ENCODE data around the gene ANO4. TPM values are rescaled to one million over a fixed set of nuclear protein-coding genes. Genes with fewer than 3 reads are reported as not detected.

Gene ANO4
- total and polyA plus RNA-seq, 2 experiments from 2014 or later = 0.33 to 0.92 TPM

- Histone ChIP-seq H3K36me3 (no peaks in the 10 kb centered on the region), H3K27ac (no peak overlapping the region), H3K4me1 (ENCODE audit: low read depth) (no peaks in the 10 kb centered on the region), H3K4me3 (no peak overlapping the region), H3K27me3 (no peaks in the 10 kb centered on the region), H3K9me3 (ENCODE audit: low read depth) (no peaks in the 10 kb centered on the region)
- TF ChIP-seq, protein P1, sequence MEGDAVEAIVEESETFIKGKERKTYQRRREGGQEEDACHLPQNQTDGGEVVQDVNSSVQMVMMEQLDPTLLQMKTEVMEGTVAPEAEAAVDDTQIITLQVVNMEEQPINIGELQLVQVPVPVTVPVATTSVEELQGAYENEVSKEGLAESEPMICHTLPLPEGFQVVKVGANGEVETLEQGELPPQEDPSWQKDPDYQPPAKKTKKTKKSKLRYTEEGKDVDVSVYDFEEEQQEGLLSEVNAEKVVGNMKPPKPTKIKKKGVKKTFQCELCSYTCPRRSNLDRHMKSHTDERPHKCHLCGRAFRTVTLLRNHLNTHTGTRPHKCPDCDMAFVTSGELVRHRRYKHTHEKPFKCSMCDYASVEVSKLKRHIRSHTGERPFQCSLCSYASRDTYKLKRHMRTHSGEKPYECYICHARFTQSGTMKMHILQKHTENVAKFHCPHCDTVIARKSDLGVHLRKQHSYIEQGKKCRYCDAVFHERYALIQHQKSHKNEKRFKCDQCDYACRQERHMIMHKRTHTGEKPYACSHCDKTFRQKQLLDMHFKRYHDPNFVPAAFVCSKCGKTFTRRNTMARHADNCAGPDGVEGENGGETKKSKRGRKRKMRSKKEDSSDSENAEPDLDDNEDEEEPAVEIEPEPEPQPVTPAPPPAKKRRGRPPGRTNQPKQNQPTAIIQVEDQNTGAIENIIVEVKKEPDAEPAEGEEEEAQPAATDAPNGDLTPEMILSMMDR (IDR thresholded peaks at IDR 0.05; ENCODE audit: low read depth, low read length) = no peak
- DNase-seq (ENCODE audit: low read depth in 1 of 2, low spot score in 1 of 2) = peak in 1 of 2 donors; percentile 44
Measured at GRCh38 chr12:100858656-100859055, 64.1 kb downstream of the ANO4 start.

DNA sequence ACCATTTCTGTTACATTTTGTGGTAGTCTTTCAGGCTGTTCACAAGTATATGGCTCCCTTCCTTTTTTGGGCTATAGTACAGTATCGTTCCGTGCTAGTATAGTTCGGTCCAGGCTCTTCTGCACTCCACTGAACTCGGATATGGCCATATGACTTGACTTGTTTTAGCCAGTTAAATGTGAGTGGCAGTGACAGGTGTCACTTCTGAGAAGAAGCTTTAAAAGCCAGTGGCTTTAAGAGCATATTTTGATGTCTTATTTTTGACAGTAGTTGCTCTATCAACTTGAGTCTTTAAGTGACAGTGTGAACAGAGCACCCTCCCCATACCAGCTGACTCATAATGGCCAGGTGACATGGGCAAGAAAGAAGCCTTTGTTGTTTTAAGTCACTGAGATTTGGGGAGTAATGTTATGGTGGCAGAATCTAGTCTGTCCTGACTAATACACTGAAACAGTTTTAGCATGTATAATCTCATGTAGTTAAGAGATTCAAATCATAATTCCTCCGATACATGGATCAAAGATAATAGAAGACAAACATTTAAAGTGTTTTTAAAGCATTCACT, 64.6 kb downstream of the ANO4 start:
- Histone ChIP-seq H3K27me3 (no peaks in the 10 kb centered on the region), H3K4me1 (ENCODE audit: low read depth) (no peaks in the 10 kb centered on the region), H3K36me3 (no peaks in the 10 kb centered on the region), H3K4me3 (no peak overlapping the region), H3K9me3 (ENCODE audit: low read depth) (no peaks in the 10 kb centered on the region), H3K27ac (no peak overlapping the region)
- no peak for DNase-seq (ENCODE audit: low read depth in 1 of 2, low spot score in 1 of 2)
- TF ChIP-seq, protein P1 (IDR thresholded peaks at IDR 0.05; ENCODE audit: low read depth, low read length) = no peak

- no peaks in the 10 kb centered on the region for H3K36me3 ChIP-seq
- TF ChIP-seq, protein P1 (IDR thresholded peaks at IDR 0.05; ENCODE audit: low read depth, low read length) = no peak
- H3K9me3 ChIP-seq (ENCODE audit: low read depth) = no peaks in the 10 kb centered on the region
- H3K27ac ChIP-seq = no peak overlapping the region
- no peak for DNase-seq (ENCODE audit: low read depth in 1 of 2, low spot score in 1 of 2)
- H3K27me3 ChIP-seq = no peaks in the 10 kb centered on the region
- H3K4me3 ChIP-seq = no peak overlapping the region
- H3K4me1 ChIP-seq (ENCODE audit: low read depth) = no peaks in the 10 kb centered on the region
Measured at GRCh38 chr12:100860611-100861010, 66.0 kb downstream of the ANO4 start.

DNA sequence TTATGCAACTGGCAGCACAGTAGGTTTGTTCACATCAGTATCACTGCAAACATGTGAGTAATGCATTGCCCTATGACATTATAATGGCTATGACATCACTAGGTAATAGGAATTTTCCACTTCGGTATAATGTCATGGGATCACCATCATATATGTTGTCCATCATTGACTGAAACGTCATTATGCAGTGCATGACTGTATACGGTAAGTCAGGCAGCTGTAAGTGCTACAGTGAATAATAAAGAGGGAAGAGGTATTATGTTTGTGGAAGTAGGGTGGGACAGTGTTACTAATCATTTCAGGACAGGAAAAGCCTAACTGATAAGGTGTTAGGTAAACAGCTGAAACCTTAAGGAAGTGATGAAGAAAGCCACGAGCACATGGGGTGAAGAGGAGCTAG, 68.1 kb downstream of the ANO4 start:
- Histone ChIP-seq H3K4me3 (no peak overlapping the region), H3K9me3 (ENCODE audit: low read depth) (no peaks in the 10 kb centered on the region), H3K4me1 (ENCODE audit: low read depth) (no peaks in the 10 kb centered on the region), H3K36me3 (no peaks in the 10 kb centered on the region), H3K27ac (no peak overlapping the region), H3K27me3 (no peaks in the 10 kb centered on the region)
- TF ChIP-seq, protein P1 (IDR thresholded peaks at IDR 0.05; ENCODE audit: low read depth, low read length) = no peak
- no peak for DNase-seq (ENCODE audit: low read depth in 1 of 2, low spot score in 1 of 2)

DNA sequence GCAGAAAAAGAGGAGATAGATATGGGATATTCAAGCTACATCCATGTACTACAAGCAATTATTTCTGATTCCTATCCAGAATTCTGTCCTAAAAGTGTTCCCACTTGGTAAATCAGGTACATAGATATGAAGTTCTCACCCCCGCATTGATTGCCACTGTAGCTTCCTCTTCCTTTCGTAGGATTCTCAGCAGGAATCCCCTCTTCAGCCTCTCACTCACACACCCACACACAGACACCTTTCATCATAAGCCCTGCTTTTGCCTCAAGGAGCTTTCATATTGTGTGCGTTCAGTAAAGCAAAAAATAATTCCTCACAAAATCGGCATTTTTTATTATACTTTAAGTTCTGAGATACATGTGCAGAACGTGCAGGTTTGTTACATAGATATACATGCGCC, 69.8 kb downstream of the ANO4 start:
- no peaks in the 10 kb centered on the region for H3K27me3 ChIP-seq
- TF ChIP-seq, protein P1 (IDR thresholded peaks at IDR 0.05; ENCODE audit: low read depth, low read length) = no peak
- DNase-seq (ENCODE audit: low read depth in 1 of 2, low spot score in 1 of 2) = no peak
- H3K4me3 ChIP-seq = no peak overlapping the region
- H3K36me3 ChIP-seq = no peaks in the 10 kb centered on the region
- H3K27ac ChIP-seq = no peak overlapping the region
- H3K4me1 ChIP-seq (ENCODE audit: low read depth) = no peaks in the 10 kb centered on the region
- H3K9me3 ChIP-seq (ENCODE audit: low read depth) = no peaks in the 10 kb centered on the region

Measured in cardiac muscle cell (in vitro differentiated cells and primary cell).